GM12865 (cell line): ENCODE results near the gene WDSUB1.

Source experiments
- DNase-seq: peaks from one replicate; pipeline ENCODE4 v3.0.0; 2010; ENCODE audit warnings: low read depth
- H3K4me3 ChIP-seq: 2 replicates; pipeline ENCODE4 v1.5.1; 2011; ENCODE audit warnings: mild to moderate bottlenecking, low read depth, low read length, control low read depth
- CTCF ChIP-seq: IDR thresholded peaks from 2 replicates; pipeline ENCODE4 v1.5.1; 2011; ENCODE audit warnings: low read length, control low read depth, low read depth, inconsistent platforms; ENCODE audit not compliant: insufficient read depth; ENCODE audit errors: missing control alignments

WDSUB1 gene

GRCh38 chr2:159251296-159252173, 35.0 kb downstream of the WDSUB1 start:
- no peak overlapping the region for H3K4me3 ChIP-seq
- TF ChIP-seq CTCF = no peak
- no peak for DNase-seq

- TF ChIP-seq CTCF = no peak
- peak; percentile 24 for DNase-seq
- H3K4me3 ChIP-seq = no peak overlapping the region
Observed at GRCh38 chr2:159249990-159250715, 36.4 kb downstream of the WDSUB1 start.

- TF ChIP-seq CTCF = no peak
- DNase-seq = no peak
- H3K4me3 ChIP-seq = no peak overlapping the region
Observed at GRCh38 chr2:159246325-159246988, 40.0 kb downstream of the WDSUB1 start.

GRCh38 chr2:159243529-159243928, 43.0 kb downstream of the WDSUB1 start:
- DNase-seq = no peak
- no peak for TF ChIP-seq CTCF

GRCh38 chr2:159234868-159235267, 51.6 kb downstream of the WDSUB1 start:
- no peak for TF ChIP-seq CTCF
- no peak for DNase-seq
- H3K4me3 ChIP-seq = no peak overlapping the region

More at GRCh38 chr2:159243529-159243928, 43.0 kb downstream of the WDSUB1 start:
- H3K4me3 ChIP-seq = no peak overlapping the region

GRCh38 chr2:159232456-159233170, 53.9 kb downstream of the WDSUB1 start:
- no peak for TF ChIP-seq CTCF
- H3K4me3 ChIP-seq = no peak overlapping the region
- no peak for DNase-seq
